C1 segment of cervical spinal cord (tissue), 14 donors: ENCODE measurements around the gene DENND6B.
A peak's percentile ranks its signal among the peaks of the same experiment; 100 is the strongest.

Experiments used
- DNase-seq, 14 donors: peaks; one replicate each; lab custom pipeline; 2025; lab: John Stamatoyannopoulos, UW

DENND6B gene

GRCh38 chr22:50289151-50289941 lies 37.5 kb downstream of the DENND6B start:
- DNase-seq = no peak

- DNase-seq = no peak
Measured at GRCh38 chr22:50287731-50288130, 39.1 kb downstream of the DENND6B start.

DNA sequence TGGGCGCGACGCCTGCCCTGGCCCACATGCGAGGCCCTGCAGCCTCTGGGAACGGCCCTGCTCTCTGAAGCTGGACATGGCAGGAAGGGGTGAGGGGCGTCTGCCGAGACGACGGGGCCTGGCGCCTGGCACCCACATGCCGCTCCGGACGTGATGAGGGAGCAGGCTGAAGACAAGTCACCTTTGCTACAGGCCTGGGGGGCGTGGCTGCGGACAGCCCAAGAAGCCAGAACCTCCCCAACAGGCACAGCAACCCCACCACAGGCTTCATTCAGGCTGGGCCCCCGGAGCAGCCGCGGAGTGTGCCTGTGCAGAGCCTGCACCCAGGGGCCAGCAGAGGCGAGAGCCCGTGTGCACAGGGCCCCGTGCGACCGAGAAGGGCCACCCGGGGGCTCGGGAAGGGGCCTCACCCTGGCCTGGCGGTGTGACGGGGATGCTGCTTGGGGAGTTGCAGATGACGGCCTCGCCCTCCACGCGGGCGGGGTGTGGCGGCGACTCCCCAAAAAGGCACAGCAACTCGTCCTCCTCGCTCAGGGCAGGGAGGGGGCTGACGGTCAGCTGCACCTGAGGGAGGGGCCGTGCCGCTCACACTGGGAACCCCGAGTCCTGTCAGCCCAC lies 40.0 kb downstream of the DENND6B start:
- DNase-seq = no peak

DNA sequence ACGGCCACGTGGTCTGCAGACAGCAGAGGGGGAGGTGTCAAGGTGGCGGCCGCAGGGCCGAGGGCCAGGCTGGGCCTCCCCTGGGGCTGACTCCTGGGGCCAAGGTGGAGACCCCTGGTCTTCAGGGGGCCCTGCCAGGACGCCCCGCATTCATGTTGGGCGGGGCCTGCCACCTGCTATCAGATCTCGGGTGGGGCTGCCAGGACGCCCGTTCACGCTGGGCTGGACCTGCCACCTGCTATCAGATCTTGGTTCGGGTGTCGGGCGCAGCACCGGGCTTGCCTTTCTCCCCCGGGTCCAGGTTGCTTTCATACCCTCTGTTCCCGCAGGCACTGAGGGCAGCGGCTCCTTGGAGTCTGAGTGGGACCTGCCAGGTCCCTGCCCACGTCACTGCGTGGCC lies 40.5 kb downstream of the DENND6B start:
- no peak for DNase-seq

GRCh38 chr22:50285568-50286229 lies 41.1 kb downstream of the DENND6B start:
- DNase-seq = no peak

DNA sequence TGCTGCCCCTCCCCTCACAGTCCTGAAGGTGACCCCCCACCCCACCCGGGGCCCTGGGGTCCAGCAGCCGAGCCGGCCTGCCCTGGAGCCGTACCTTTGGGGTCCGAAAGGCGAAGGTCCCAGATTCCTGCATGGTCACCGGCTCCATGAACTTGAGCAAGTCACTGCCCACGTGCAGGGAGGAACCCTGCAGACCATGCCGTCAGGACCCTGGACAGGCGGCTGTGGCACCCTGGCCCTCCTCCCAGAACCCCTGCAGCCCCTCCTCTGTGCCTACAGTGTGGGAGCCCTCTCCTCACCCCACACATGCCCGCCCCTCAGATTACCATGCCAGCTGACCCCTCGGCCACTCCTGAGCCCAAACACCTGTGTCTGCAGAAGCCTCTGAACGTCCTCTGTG lies 42.3 kb downstream of the DENND6B start:
- no peak for DNase-seq

DNA sequence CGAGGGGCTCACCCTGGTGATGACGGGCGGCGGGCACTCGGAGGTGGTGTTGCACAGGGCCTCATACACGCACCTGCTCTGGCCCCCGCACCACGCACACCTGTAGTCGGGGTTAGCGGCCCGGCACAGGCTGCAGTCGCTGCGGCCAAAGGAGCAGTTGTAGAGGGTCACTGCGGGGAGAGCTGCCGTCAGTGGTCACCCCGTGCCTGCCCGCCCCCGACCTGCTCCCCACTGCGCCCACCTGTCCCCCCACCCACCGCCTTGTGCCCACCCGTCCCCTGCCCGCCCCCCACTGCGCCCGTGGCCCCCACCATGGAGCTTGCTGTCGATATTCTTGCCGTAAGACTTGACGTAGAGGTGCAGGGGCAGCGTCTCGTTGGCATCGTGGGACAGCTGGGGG lies 43.0 kb downstream of the DENND6B start:
- no peak for DNase-seq

DNA sequence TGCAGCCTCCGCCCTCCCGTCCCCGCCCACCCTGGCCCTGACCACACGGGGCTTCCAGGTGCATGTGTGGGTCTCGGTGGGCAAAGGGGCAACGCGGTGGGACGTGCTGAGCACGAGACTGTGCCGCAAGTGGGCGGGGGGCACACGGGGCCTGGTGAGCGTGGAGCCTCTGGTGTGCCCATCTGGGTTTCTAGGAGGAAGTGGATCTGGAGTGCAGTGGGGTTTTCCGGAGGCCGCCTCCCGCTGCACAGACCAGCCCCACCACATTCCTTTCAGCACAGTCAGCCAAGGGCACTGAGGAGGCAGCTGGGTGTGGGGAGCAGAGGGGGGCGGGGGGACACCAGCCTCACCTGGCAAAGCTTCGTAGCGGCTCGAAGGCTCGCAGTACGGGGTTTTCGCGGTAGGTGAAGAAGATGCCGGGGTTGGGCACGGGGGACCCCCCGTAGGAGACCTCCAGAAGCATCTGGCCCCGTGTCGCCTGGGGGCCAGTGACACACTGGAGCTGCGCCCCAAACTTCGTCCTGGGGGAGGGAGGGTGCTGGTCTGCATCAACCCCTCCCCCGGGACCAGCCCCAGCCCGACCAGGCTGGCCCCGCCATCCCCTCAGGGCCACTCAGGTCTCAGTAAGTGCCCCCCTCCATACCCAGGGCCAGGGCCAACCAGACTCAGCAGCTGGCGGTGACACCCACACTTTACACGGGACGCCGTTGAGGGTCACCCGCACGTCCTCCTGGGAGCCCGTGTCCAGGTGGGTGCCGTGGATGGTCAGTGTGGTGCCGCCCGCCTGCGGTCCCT lies 44.3 kb downstream of the DENND6B start:
- no peak for DNase-seq

- no peak for DNase-seq
Measured at GRCh38 chr22:50281957-50282356, 44.9 kb downstream of the DENND6B start.

GRCh38 chr22:50281384-50281760 lies 45.4 kb downstream of the DENND6B start:
- no peak for DNase-seq

DNA sequence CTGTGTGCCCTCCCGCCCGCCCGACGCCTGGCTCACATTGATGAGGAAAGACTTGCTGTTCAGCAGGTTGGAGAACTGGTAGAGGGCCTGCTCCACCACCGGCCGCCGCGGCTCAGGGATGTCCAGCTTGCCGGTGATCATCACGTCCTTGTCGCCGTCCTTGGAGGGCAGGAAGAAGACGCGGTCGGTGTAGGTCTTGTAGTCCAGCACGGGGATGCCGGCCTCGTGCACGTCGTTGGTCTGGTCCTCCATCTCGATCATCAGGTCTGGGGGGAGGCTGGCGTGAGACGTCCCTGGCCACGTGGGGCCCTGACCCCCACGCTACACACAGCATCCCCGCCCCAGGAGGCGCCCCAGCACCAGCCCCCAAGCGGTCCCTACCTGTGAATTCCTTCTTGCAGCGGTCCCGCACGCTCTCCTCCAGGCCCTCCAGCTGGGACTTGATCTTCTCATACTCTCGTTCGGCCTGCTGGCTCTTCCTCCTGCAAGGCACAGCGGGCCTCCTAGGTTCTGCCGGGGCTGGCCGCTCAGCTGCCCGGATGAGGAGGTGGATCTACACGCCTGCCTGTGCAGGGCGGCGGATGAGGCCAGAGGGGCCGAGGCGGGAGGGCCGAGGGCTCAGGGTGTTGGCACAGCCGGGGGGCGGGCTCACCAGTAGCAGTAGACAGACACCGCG lies 46.0 kb downstream of the DENND6B start:
- no peak for DNase-seq

GRCh38 chr22:50280022-50280707 lies 46.6 kb downstream of the DENND6B start:
- no peak for DNase-seq

- DNase-seq = no peak
Measured at GRCh38 chr22:50278956-50279619, 47.7 kb downstream of the DENND6B start.

- DNase-seq = no peak
Measured at GRCh38 chr22:50278461-50278860, 48.4 kb downstream of the DENND6B start.

GRCh38 chr22:50277761-50278160 lies 49.1 kb downstream of the DENND6B start:
- DNase-seq = no peak

- DNase-seq = peak in 13 of 14 donors; percentile 27 to 92 (median 73)
Measured at GRCh38 chr22:50276143-50276542, 50.7 kb downstream of the DENND6B start.

DNA sequence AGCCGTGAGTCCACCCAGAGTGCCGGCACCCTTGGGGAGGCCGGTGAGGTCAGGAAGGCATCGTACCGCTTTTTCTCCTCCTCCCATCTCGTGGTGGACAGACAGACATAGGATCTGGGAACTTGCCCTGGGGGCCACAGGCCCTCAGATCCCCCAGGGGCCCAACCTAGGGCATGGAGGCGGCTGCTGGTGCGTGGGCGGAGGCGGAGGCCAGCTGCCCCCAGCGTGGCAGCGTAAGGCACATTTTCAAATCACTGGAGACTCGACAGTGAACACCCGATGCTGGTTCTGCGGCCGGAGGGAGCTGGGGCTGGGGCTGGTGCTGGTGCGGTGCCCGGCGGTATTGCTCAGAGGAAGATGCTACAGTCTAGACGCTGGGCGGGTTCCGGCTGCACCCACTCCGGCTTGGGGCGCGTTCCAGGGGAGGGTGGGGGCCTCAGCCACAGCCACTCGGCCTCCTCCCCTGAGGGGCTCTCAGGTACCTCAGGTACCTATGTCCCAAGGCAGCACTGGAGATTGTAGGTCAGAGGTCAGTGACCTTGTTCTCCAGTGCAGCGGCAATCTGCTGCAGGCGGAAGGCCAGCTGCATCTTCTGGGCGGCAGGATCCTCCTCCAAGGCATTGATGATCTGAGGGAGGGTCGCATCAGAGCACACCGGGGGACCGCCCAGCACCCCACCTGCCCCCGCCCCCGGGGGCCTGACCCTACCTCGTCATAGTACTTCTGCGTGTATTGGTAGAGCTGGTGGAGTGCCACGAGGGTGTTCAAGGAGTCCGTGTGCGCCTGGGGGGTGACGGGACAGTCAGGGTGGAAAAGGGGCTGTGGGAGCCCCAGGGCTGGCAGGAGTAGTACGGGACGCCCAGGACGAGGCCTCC lies 51.4 kb downstream of the DENND6B start:
- DNase-seq = no peak

GRCh38 chr22:50274771-50275170 lies 52.0 kb downstream of the DENND6B start:
- no peak for DNase-seq

DNA sequence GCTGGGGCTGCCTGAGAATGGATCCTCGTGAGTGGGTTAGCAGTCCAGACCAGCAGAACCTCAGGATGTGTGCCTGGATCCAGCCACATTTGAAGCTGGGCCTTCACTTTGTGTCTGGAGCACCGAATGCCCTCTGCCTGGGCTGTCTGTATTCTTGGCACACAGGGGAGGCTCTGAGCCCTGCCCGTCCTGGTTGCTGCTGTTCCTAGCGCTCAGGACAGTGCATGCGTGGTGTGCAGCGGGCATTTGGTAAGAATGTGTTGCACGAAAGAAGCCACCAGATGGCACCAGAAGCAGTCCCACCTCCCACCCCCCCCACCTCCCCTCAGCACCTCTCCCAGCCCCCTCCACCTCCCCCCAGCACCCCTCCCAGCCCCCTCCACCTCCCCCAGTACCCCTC lies 52.5 kb downstream of the DENND6B start:
- DNase-seq = peak in 7 of 14 donors; percentile 10 to 85 (median 29)
